K562 (cell line): Measurements from ENCODE around the gene NUDT22. TPM values are rescaled to one million over a fixed set of nuclear protein-coding genes. Genes with fewer than 3 reads are reported as not detected.

ENCODE experiments used
- CBFA2T3 ChIP-seq: fragments of 450-650 bp; IDR thresholded peaks from 2 replicates; pipeline ENCODE4 v1.6.1; 2017
- CTBP1 ChIP-seq: fragments of 450-650 bp; IDR thresholded peaks from 2 replicates; pipeline ENCODE4 v1.6.1; 2016; ENCODE audit warnings: borderline replicate concordance
- FOXP4 ChIP-seq: sonication (generic); formaldehyde crosslinking; IDR thresholded peaks from 2 replicates; pipeline ENCODE4 v1.8.0; 2022; ENCODE audit warnings: mild to moderate bottlenecking, missing genetic modification reagents, borderline replicate concordance
- GATA2 ChIP-seq: sonication (generic); formaldehyde crosslinking; IDR thresholded peaks from 2 replicates; pipeline ENCODE4 v1.4.0; 2020; ENCODE audit warnings: mild to moderate bottlenecking, missing genetic modification reagents
- MYNN ChIP-seq, 2 experiments: sonication (generic); formaldehyde crosslinking in 1 of 2; IDR thresholded peaks; 2 replicates each; pipeline versions ENCODE4 v1.5.0 to v1.6.1; 2016 to 2020; ENCODE audit warnings: antibody characterized with exemption in 1 of 2, missing genetic modification reagents in 1 of 2
- USF2 ChIP-seq: sonication (generic); formaldehyde crosslinking; IDR thresholded peaks from 2 replicates; pipeline ENCODE4 v1.5.0; 2020; ENCODE audit warnings: missing genetic modification reagents
- XRCC5 ChIP-seq: fragments of 200-400 bp; formaldehyde crosslinking; IDR thresholded peaks from 2 replicates; pipeline ENCODE4 v1.6.1; 2017; ENCODE audit warnings: low read depth, mild to moderate bottlenecking, low read length
- ZBTB34 ChIP-seq: fragments of 250-450 bp; sonication (Bioruptor Pico); IDR thresholded peaks from 2 replicates; pipeline ENCODE4 v1.8.0; 2021; ENCODE audit warnings: mild to moderate bottlenecking, moderate library complexity
- ZC3H4 ChIP-seq: sonication (generic); formaldehyde crosslinking; IDR thresholded peaks from 2 replicates; pipeline ENCODE4 v1.9.0; 2021; ENCODE audit warnings: missing genetic modification reagents, borderline replicate concordance
- ZNF318 ChIP-seq, 2 experiments: fragments of 450-650 bp; IDR thresholded peaks; 2 replicates each; pipeline ENCODE4 v1.6.1; 2016; ENCODE audit warnings: mild to moderate bottlenecking in 2 of 2, borderline replicate concordance in 1 of 2, low read depth in 1 of 2, moderate library complexity in 1 of 2
- ZNF740 ChIP-seq, 3 experiments: fragments of 200-800 bp in 1 of 3; sonication (Bioruptor generic) in 1 of 3; sonication (generic) in 1 of 3; formaldehyde crosslinking in 1 of 3; IDR thresholded peaks; 2 replicates each; pipeline versions ENCODE4 v1.6.1 to v1.8.0; 2016 to 2022; ENCODE audit warnings: mild to moderate bottlenecking in 2 of 3, missing compliant biosample characterization in 2 of 3, missing genetic modification characterization in 2 of 3, missing genetic modification reagents in 1 of 3
- ZNF766 ChIP-seq: fragments of 200-800 bp; sonication (Bioruptor generic); conservative IDR thresholded peaks from 2 replicates; pipeline ENCODE4 v1.6.1; 2016; ENCODE audit warnings: missing genetic modification characterization, missing compliant biosample characterization
- polyA plus RNA-seq, 8 experiments: library from polyadenylated mRNA; depleted of rRNA in 4 of 8; stranded (reverse) in 5 of 8; unstranded in 3 of 8; fragments of >200 nt; fragmentation: Nextera tagmentation in 2 of 8; fragmentation: Illumina TruSeq in 1 of 8; extraction: Ambion mirVana in 2 of 8; extraction: Trizol in 1 of 8; gene quantifications; 2 replicates each; pipeline versions ENCODE4 v1.2.1 to v1.2.3, GENCODE V29; 2011 to 2014; ENCODE audit warnings: inconsistent platforms in 1 of 8, missing spikeins in 1 of 8
- total RNA-seq, 7 experiments: library from RNA; depleted of rRNA in 6 of 7; stranded (reverse); fragments of >200 nt in 6 of 7; fragmentation: Illumina TruSeq in 2 of 7; extraction: Trizol in 2 of 7; gene quantifications; 2 replicates each; pipeline versions ENCODE4 v1.2.1 to v1.2.3, GENCODE V29; 2011 to 2021; ENCODE audit warnings: low replicate concordance in 1 of 7

NUDT22 gene
- total and polyA plus RNA-seq, 9 of the 15 experiments (the other 6 are each of a cell fraction or from before 2014, with no cell fraction given), result 6.3 to 92.6 (median 37.4) TPM

GRCh38 chr11:64269540-64270220 is 43.6 kb downstream of the NUDT22 start (continued):
- TF ChIP-seq MYNN (IDR thresholded peaks at IDR 0.05) (0 out of 2 replicates have a peak, but pooled peaks have one; percentile 7), MYNN (CRISPR knock-in tag; IDR thresholded peaks at IDR 0.05) (no peak), FOXP4 (CRISPR knock-in tag) (peak; percentile 82; the same call in 1 of the 2 replicates), ZNF318 (IDR thresholded peaks at IDR 0.05; ENCODE audit: borderline replicate concordance in 1 of 2, low read depth in 1 of 2) (no peak), ZBTB34 (CRISPR knock-in tag) (no peak), ZC3H4 (CRISPR knock-in tag) (no peak; the same call in 1 of the 2 replicates), ZNF740 (CRISPR knock-in tag; IDR thresholded peaks at IDR 0.05) (no peak), ZNF740 (tag; IDR thresholded peaks at IDR 0.05) (peak in 1 of 2 experiments; percentile 44; a peak in 1 of 4 replicates), USF2 (CRISPR knock-in tag) (no peak), ZNF766 (CRISPR knock-in tag) (no peak; the same call in none of the 2 replicates), CTBP1 (no peak), XRCC5 (peak; percentile 76; the same call in 1 of the 2 replicates), CBFA2T3 (no peak), GATA2 (no peak)
